GM23338 (cell line): ENCODE measurements around the gene FEV. TPM values are rescaled to one million over a fixed set of nuclear protein-coding genes. Genes with fewer than 3 reads are reported as not detected.

ENCODE experiments used
- ATAC-seq: fragments of 200-7000 bp; cut with Tn5 transposase; 3 replicates; pipeline ENCODE4 v1.9.1; 2020
- DNase-seq: peaks from one replicate; pipeline ENCODE4 v3.0.0-alpha.2; 2015; ENCODE audit warnings: low spot score
- H2AFZ ChIP-seq: fragments of 200-600 bp; sonication (generic); 2 replicates; pipeline ENCODE4 v1.8.0; 2016; ENCODE audit warnings: antibody characterized with exemption, mild to moderate bottlenecking, moderate library complexity
- H3F3A ChIP-seq: fragments of 200-600 bp; sonication (generic); replicated peaks from 2 replicates; pipeline ENCODE4 v1.8.0; 2017; ENCODE audit warnings: antibody characterized with exemption, mixed run types, low read depth
- H3K27ac ChIP-seq: fragments of 200-600 bp; sonication (generic); 2 replicates; pipeline ENCODE4 v1.6.1; 2016; ENCODE audit warnings: low read depth
- H3K27me3 ChIP-seq: fragments of 200-600 bp; sonication (generic); 2 replicates; pipeline ENCODE4 v1.8.0; 2016; ENCODE audit warnings: mild to moderate bottlenecking, mixed run types, moderate library complexity; ENCODE audit not compliant: insufficient read depth
- H3K36me3 ChIP-seq: fragments of 200-600 bp; sonication (generic); 2 replicates; pipeline ENCODE4 v1.8.0; 2016; ENCODE audit warnings: mild to moderate bottlenecking; ENCODE audit not compliant: insufficient read depth
- H3K4me1 ChIP-seq: fragments of 200-600 bp; sonication (generic); 2 replicates; pipeline ENCODE4 v1.8.0; 2016; ENCODE audit warnings: mild to moderate bottlenecking, moderate library complexity; ENCODE audit not compliant: insufficient read depth
- H3K4me2 ChIP-seq: fragments of 200-600 bp; sonication (generic); 2 replicates; pipeline ENCODE4 v1.7.1; 2017; ENCODE audit warnings: mixed run types
- H3K4me3 ChIP-seq: fragments of 200-600 bp; sonication (generic); 2 replicates; pipeline ENCODE4 v1.6.1; 2016; ENCODE audit warnings: mixed run types
- H3K79me2 ChIP-seq: fragments of 200-600 bp; sonication (generic); replicated peaks from 2 replicates; pipeline ENCODE4 v1.8.0; 2017; ENCODE audit warnings: mild to moderate bottlenecking; ENCODE audit not compliant: insufficient read depth
- H3K9me2 ChIP-seq: fragments of 200-600 bp; sonication (generic); 2 replicates; pipeline ENCODE4 v1.8.0; 2017; ENCODE audit not compliant: insufficient read depth
- H4K20me1 ChIP-seq: fragments of 200-600 bp; sonication (generic); replicated peaks from 2 replicates; pipeline ENCODE4 v1.8.0; 2017; ENCODE audit warnings: mild to moderate bottlenecking; ENCODE audit not compliant: insufficient read depth
- H3K27ac Mint-ChIP-seq: 2 replicates; pipeline ENCODE4 v1.8.0; 2020; ENCODE audit warnings: inconsistent platforms, mild to moderate bottlenecking, moderate library complexity, mixed read lengths
- H3K27me3 Mint-ChIP-seq: 3 replicates; pipeline ENCODE4 v1.8.0; 2022; ENCODE audit warnings: low read depth, mild to moderate bottlenecking, moderate library complexity, mixed read lengths, inconsistent platforms; ENCODE audit not compliant: insufficient read depth, poor library complexity
- H3K36me3 Mint-ChIP-seq: 3 replicates; pipeline ENCODE4 v1.8.0; 2021; ENCODE audit warnings: low read depth, mild to moderate bottlenecking, inconsistent platforms, moderate library complexity, mixed read lengths
- H3K4me1 Mint-ChIP-seq: 3 replicates; pipeline ENCODE4 v1.8.0; 2020; ENCODE audit warnings: mild to moderate bottlenecking, inconsistent platforms, mixed read lengths
- H3K4me3 Mint-ChIP-seq: 3 replicates; pipeline ENCODE4 v1.8.0; 2021; ENCODE audit warnings: moderate library complexity, mild to moderate bottlenecking, inconsistent platforms, mixed read lengths
- H3K9me3 Mint-ChIP-seq: 3 replicates; pipeline ENCODE4 v1.8.0; 2020; ENCODE audit warnings: moderate library complexity, mild to moderate bottlenecking, inconsistent platforms, mixed read lengths
- CREB1 ChIP-seq: fragments of 250-450 bp; sonication (Bioruptor Pico); IDR thresholded peaks from 2 replicates; pipeline ENCODE4 v1.5.0; 2020; ENCODE audit warnings: low read depth, mild to moderate bottlenecking, moderate library complexity
- ETS1 ChIP-seq: IDR thresholded peaks from 2 replicates; pipeline ENCODE4 v1.6.1; 2016; ENCODE audit warnings: antibody characterized with exemption
- EZH2 ChIP-seq: fragments of 200-600 bp; sonication (generic); IDR thresholded peaks from one replicate; pipeline ENCODE4 v1.8.0; 2017; ENCODE audit warnings: antibody characterized with exemption, mild to moderate bottlenecking, low read depth; ENCODE audit not compliant: unreplicated experiment
- EZH2phosphoT487 ChIP-seq: fragments of 200-600 bp; sonication (generic); IDR thresholded peaks from one replicate; pipeline ENCODE4 v1.8.1; 2018; ENCODE audit warnings: antibody characterized with exemption; ENCODE audit not compliant: unreplicated experiment
- JUNB ChIP-seq: IDR thresholded peaks from one replicate; pipeline ENCODE4 v1.6.1; 2016; ENCODE audit warnings: antibody characterized with exemption; ENCODE audit not compliant: unreplicated experiment
- NANOG ChIP-seq: IDR thresholded peaks from 2 replicates; pipeline ENCODE4 v1.6.1; 2016; ENCODE audit warnings: antibody characterized with exemption, borderline replicate concordance
- POLR2AphosphoS5 ChIP-seq: IDR thresholded peaks from 2 replicates; pipeline ENCODE4 v1.6.1; 2016; ENCODE audit warnings: antibody characterized with exemption, low read depth
- REST ChIP-seq: IDR thresholded peaks from one replicate; pipeline ENCODE4 v1.6.1; 2018; ENCODE audit warnings: antibody characterized with exemption; ENCODE audit not compliant: unreplicated experiment
- STAT1 ChIP-seq: IDR thresholded peaks from one replicate; pipeline ENCODE4 v1.6.1; 2016; ENCODE audit warnings: antibody characterized with exemption; ENCODE audit not compliant: unreplicated experiment
- ZNF114 ChIP-seq: fragments of 250-450 bp; sonication (Bioruptor Pico); IDR thresholded peaks from 2 replicates; pipeline ENCODE4 v1.5.0; 2020; ENCODE audit warnings: mild to moderate bottlenecking, moderate library complexity
- ZNF331 ChIP-seq: fragments of 250-450 bp; sonication (Bioruptor Pico); IDR thresholded peaks from 2 replicates; pipeline ENCODE4 v1.5.0; 2020; ENCODE audit warnings: low read depth, mild to moderate bottlenecking, moderate library complexity
- ZNF462 ChIP-seq: fragments of 250-450 bp; sonication (Bioruptor Pico); IDR thresholded peaks from 2 replicates; pipeline ENCODE4 v1.5.0; 2020; ENCODE audit warnings: mild to moderate bottlenecking, moderate library complexity
- polyA plus RNA-seq: library from polyadenylated mRNA; unstranded; fragments of >200 nt; fragmentation: Nextera tagmentation; extraction: Ambion mirVana; gene quantifications from 2 replicates; pipeline ENCODE4 v1.2.1, GENCODE V29; 2016
- total RNA-seq: library from RNA; depleted of rRNA; stranded (reverse); fragments of >200 nt; shearing (Covaris generic); gene quantifications from 2 replicates; pipeline ENCODE4 v1.2.3, GENCODE V29; 2014
- TF ChIP-seq, protein P1 (sequence below), 2 experiments: fragments of 200-600 bp in 1 of 2; sonication (generic) in 1 of 2; conservative IDR thresholded peaks; 2 replicates each; pipeline versions ENCODE4 v1.5.1 to v1.6.1; 2016 to 2017; ENCODE audit warnings: antibody characterized with exemption in 2 of 2, low read depth in 2 of 2, mild to moderate bottlenecking in 2 of 2, moderate library complexity in 1 of 2

The FEV gene
- total and polyA plus RNA-seq, 2 experiments from 2014 or later = not detected

GRCh38 chr2:219018286-219018685 is 33.3 kb upstream of the FEV start:
- DNase-seq (no peak), ATAC-seq (no peak)
- no peaks in the 10 kb centered on the region for H3K9me2 ChIP-seq
- Mint-ChIP-seq H3K4me3 (no peak overlapping the region), H3K9me3 (no peaks in the 10 kb centered on the region), H3K4me1 (no peaks in the 10 kb centered on the region), H3K27ac (no peak overlapping the region), H3K36me3 (no peaks in the 10 kb centered on the region), H3K27me3 (peaks cover 8% of the 10 kb centered on the region)
- no peaks in the 10 kb centered on the region for H4K20me1 ChIP-seq
- no peak for TF ChIP-seq POLR2AphosphoS5
- no peak for TF ChIP-seq ZNF331 (CRISPR knock-in tag)
- no peak for TF ChIP-seq ETS1
- TF ChIP-seq JUNB = no peak
- no peak for TF ChIP-seq EZH2
- no peak for TF ChIP-seq ZNF462 (CRISPR knock-in tag)
- TF ChIP-seq CREB1 (CRISPR knock-in tag) = no peak
- no peak for TF ChIP-seq STAT1
- no peak for TF ChIP-seq EZH2phosphoT487
- TF ChIP-seq, protein P1, sequence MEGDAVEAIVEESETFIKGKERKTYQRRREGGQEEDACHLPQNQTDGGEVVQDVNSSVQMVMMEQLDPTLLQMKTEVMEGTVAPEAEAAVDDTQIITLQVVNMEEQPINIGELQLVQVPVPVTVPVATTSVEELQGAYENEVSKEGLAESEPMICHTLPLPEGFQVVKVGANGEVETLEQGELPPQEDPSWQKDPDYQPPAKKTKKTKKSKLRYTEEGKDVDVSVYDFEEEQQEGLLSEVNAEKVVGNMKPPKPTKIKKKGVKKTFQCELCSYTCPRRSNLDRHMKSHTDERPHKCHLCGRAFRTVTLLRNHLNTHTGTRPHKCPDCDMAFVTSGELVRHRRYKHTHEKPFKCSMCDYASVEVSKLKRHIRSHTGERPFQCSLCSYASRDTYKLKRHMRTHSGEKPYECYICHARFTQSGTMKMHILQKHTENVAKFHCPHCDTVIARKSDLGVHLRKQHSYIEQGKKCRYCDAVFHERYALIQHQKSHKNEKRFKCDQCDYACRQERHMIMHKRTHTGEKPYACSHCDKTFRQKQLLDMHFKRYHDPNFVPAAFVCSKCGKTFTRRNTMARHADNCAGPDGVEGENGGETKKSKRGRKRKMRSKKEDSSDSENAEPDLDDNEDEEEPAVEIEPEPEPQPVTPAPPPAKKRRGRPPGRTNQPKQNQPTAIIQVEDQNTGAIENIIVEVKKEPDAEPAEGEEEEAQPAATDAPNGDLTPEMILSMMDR (conservative IDR thresholded peaks at IDR 0.05; ENCODE audit: low read depth in 2 of 2) = no peak
- no peak for TF ChIP-seq NANOG
- TF ChIP-seq ZNF114 = no peak
- no peak for TF ChIP-seq REST
- H3K79me2 ChIP-seq = no peaks in the 10 kb centered on the region
- no peak overlapping the region for H2AFZ ChIP-seq
- H3K4me1 ChIP-seq = no peaks in the 10 kb centered on the region
- H3K36me3 ChIP-seq = no peaks in the 10 kb centered on the region
- no peak overlapping the region for H3K4me2 ChIP-seq
- H3F3A ChIP-seq = no peaks in the 10 kb centered on the region
- H3K27me3 ChIP-seq = no peaks in the 10 kb centered on the region
- H3K27ac ChIP-seq = no peak overlapping the region
- no peak overlapping the region for H3K4me3 ChIP-seq
